Heart left ventricle (tissue), 16 donors: ENCODE data around the gene CD34. TPM values are rescaled to one million over a fixed set of nuclear protein-coding genes. Genes with fewer than 3 reads are reported as not detected.

ENCODE experiments used
- ATAC-seq, 4 donors: fragments of 200-7000 bp; cut with Tn5 transposase; one replicate each; pipeline ENCODE4 v1.9.1; 2020 to 2022; ENCODE audit warnings: moderate library complexity in 4 of 4, mild to moderate bottlenecking in 3 of 4, moderate number of reproducible peaks in 1 of 4
- DNase-seq, 5 donors: peaks; one replicate each; pipeline ENCODE4 v3.0.0-alpha.2; 2020
- H3K27ac ChIP-seq, 12 donors: fragments of 200-600 bp; sonication (generic) in 4 of 12; one replicate each; pipeline versions ENCODE4 v1.5.0 to v1.8.0; 2016 to 2022; ENCODE audit warnings: mild to moderate bottlenecking in 2 of 12
- H3K27me3 ChIP-seq, 9 donors: fragments of 200-600 bp; sonication (generic) in 2 of 9; one replicate each; pipeline versions ENCODE4 v1.5.1 to v1.8.0; 2016 to 2022; ENCODE audit warnings: mild to moderate bottlenecking in 3 of 9
- H3K36me3 ChIP-seq, 9 donors: fragments of 200-600 bp; sonication (generic) in 2 of 9; one replicate each; pipeline versions ENCODE4 v1.5.0 to v1.8.0; 2018 to 2022; ENCODE audit warnings: mild to moderate bottlenecking in 2 of 9
- H3K4me1 ChIP-seq, 12 donors: fragments of 200-600 bp; sonication (generic) in 4 of 12; one replicate each; pipeline versions ENCODE4 v1.5.0 to v1.8.0; 2016 to 2022; ENCODE audit warnings: mild to moderate bottlenecking in 3 of 12
- H3K4me3 ChIP-seq, 12 donors: fragments of 200-600 bp; sonication (generic) in 4 of 12; one replicate each; pipeline versions ENCODE4 v1.5.0 to v1.8.0; 2017 to 2022; ENCODE audit warnings: mild to moderate bottlenecking in 9 of 12, moderate library complexity in 4 of 12
- H3K9me3 ChIP-seq, 12 donors: fragments of 200-600 bp; sonication (generic) in 4 of 12; one replicate each; pipeline versions ENCODE4 v1.5.0 to v1.8.0; 2016 to 2022; ENCODE audit warnings: mild to moderate bottlenecking in 1 of 12
- POLR2A ChIP-seq, 2 donors: fragments of 450-650 bp; IDR thresholded peaks; one replicate each; pipeline ENCODE4 v1.6.1; 2017; ENCODE audit warnings: antibody characterized with exemption in 2 of 2, mild to moderate bottlenecking in 2 of 2, moderate library complexity in 2 of 2
- WGBS, 4 donors: extraction: QIAGEN DNeasy Blood & Tissue Kit in 2 of 4; methylation state at CpG; one replicate each; pipeline versions ENCODE4 v1.1.5 to v1.1.7; 2013 to 2018; 5-methylcytosine and 5-hydroxymethylcytosine counted together
- intact Hi-C, 10 donors: fragments of 100-400 bp; cut with DNase I; formaldehyde crosslinking; loops; one replicate each; pipeline versions ENCODE4 v1.11.1 to v1.14.2; 2022
- polyA plus RNA-seq, 2 donors: library from polyadenylated mRNA; stranded (reverse); fragments of 200-250 nt; gene quantifications; one replicate each; pipeline ENCODE4 v1.2.3, GENCODE V29; 2013
- total RNA-seq, 9 donors: library from RNA; depleted of rRNA in 2 of 9; stranded (reverse); fragments of >200 nt in 2 of 9; fragmentation: NEBNext Ultra II Directional in 3 of 9; extraction: Animal tissue kit (Norgen Biotek cat#: 25700) in 3 of 9; gene quantifications; one replicate each; pipeline versions ENCODE4 v1.1.0 to v1.2.4, GENCODE V29; 2016 to 2023
- TF ChIP-seq, protein P1 (sequence below), 12 donors: fragments of 200-600 bp; sonication (generic) in 4 of 12; IDR thresholded peaks; one replicate each; pipeline versions ENCODE4 v1.5.0 to v1.8.0; 2018 to 2022; ENCODE audit warnings: antibody characterized with exemption in 12 of 12, mild to moderate bottlenecking in 5 of 12
- donor health status: ischemic (EF 13 %, LVEDD 7.1; RV severe dilation, severe dysfunction).
- donor health status: healthy with polysubstance abuse.
- donor health status: DM: no; HTN: yes; CAD: no.
- donor health status: DM: no; HTN: no; CAD: no.
- donor health status: ischemic (EF 25% LVEDD 6.9; RV normal size, moderate dysfunction).
- donor health status: ischemic (EF 25% LVEDD 5.7; RV mildly dilated, moderate dysfunction).
- donor health status: healthy.
- donor health status: DM: yes; HTN: yes; CAD: no.
- donor health status: ischemic (EF 35%, LVEDD 5.7; RV mildly dilated, moderate dysfunction).
- donor health status: nonischemic (EF 11% LVEDD 7.7; RV severe dilation, severe dysfunction).
- donor health status: DM: yes; HTN: yes; CAD: no.
- donor health status: PGD.
- donor health status: ischemic (EF 29% LVEDD 5.4; RV normal size, mild dysfunction).
- donor health status: nonischemic (EF 23%, LVEDD 6.1; RV moderate dilation, normal function).

CD34 gene
- total and polyA plus RNA-seq, 11 donors, result 37.4 to 103 (median 63.0) TPM

DNA sequence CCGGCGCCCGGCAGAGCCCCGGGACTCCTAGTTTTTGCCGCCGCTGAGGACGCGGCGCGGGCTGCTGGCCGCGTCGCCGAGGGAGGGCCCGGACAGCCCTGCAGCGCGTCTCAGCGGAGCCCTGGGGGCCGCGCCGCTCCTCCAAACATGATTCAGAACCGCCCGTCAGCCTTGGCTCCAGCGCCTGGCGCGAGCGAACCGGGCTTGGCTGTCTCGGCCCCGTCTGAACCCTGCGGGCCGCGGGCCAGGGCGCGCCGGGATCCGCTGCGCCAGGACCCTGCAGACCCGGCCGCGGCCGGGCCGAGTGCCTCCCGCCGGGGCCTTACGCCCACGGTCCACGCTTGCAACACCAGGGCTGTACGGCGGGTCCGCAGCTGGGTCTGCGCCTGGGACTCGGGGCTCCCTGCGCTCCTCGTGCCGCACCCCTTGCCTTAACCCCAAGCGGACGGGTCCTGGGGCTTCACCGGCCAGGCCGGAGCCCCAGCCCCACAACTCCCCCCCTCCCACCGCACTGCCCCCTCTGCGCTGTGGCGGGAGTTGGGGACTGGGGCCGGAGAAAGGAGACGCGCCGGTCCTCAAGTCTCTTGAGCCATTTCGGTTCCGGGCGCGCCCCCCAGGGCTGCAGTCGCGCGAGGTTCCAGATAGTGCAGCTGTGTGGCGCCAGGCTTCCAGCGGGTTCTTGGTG is 48.4 kb upstream of the CD34 start:
- Histone ChIP-seq H3K4me3 (peak overlapping the region; percentile 9 to 67 (median 58)), H3K36me3 (no peaks in the 10 kb centered on the region), H3K27ac (peak overlapping the region; percentile 80 to 97 (median 90)), H3K9me3 (peaks cover 0 to 4% (median 0%) of the 10 kb centered on the region in 12 donors), H3K4me1 (peaks cover 3 to 77% (median 52%) of the 10 kb centered on the region in 12 donors), H3K27me3 (peaks cover 0 to 17% (median 0%) of the 10 kb centered on the region in 9 donors)
- ATAC-seq (peak; percentile 11 to 80 (median 72)), DNase-seq (peak; percentile 86 to 93 (median 91))
- peak in 1 of 2 donors; percentile 43 for TF ChIP-seq POLR2A (IDR thresholded peaks at IDR 0.05)
- TF ChIP-seq, protein P1, sequence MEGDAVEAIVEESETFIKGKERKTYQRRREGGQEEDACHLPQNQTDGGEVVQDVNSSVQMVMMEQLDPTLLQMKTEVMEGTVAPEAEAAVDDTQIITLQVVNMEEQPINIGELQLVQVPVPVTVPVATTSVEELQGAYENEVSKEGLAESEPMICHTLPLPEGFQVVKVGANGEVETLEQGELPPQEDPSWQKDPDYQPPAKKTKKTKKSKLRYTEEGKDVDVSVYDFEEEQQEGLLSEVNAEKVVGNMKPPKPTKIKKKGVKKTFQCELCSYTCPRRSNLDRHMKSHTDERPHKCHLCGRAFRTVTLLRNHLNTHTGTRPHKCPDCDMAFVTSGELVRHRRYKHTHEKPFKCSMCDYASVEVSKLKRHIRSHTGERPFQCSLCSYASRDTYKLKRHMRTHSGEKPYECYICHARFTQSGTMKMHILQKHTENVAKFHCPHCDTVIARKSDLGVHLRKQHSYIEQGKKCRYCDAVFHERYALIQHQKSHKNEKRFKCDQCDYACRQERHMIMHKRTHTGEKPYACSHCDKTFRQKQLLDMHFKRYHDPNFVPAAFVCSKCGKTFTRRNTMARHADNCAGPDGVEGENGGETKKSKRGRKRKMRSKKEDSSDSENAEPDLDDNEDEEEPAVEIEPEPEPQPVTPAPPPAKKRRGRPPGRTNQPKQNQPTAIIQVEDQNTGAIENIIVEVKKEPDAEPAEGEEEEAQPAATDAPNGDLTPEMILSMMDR (IDR thresholded peaks at IDR 0.05), result peak in 6 of 12 donors; percentile 2 to 43 (median 9)
- 2 to 19% (median 3%) methylated on average over 24 to 76 of the region's 76 CpGs for WGBS, 4 donors
- intact Hi-C loops, result loop anchor here in 4 of 10 donors (1.0 to 5.0 kb wide), 3 partner anchors 37 to 47 kb away; partner anchors contain the start of gene CD34 (in 1 of the 4)

DNA sequence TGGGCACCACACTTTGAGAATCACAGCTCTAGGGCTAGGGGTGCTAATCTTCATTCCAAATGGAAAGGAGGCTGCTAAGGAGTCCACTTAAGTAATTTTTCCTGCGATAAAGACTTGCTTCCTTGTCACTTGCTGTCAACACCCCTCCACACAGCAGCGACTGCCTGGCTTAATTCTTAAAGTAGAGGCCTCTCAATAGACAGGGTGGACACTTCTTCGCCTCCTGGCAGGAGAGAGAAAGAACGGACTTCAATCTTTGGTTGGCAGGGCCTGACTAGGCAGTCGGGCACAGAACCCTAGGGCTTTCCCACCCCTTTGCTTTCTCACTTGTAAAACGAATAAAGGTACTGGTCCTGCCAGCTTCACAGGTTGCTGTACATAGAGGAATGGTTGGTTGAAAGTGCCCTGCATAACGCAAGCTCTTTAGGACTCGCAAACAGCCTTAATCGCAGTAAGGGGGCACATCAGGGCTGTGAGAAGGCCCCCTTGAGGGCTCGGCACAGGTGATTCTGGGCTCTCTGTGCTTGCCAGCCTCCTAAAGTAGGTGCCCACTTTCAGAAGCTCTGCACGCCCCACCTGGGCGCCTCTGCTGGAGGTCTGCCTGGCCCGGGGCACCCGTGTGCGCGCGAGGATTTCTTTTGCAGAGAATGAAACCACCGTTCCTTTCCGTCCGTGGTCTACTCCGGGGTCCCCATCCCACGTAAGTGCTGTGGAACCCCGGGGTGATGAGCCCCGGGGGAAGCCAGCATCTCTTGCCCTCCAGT is 47.6 kb upstream of the CD34 start:
- Histone ChIP-seq H3K36me3 (no peaks in the 10 kb centered on the region), H3K27me3 (peaks cover 0 to 17% (median 0%) of the 10 kb centered on the region in 9 donors), H3K9me3 (peaks cover 0 to 10% (median 0%) of the 10 kb centered on the region in 12 donors), H3K4me1 (peaks cover 3 to 71% (median 46%) of the 10 kb centered on the region in 12 donors), H3K27ac (peak overlapping the region; percentile 80 to 97 (median 90)), H3K4me3 (peak overlapping the region; percentile 9 to 67 (median 58))
- DNase-seq (no peak), ATAC-seq (no peak)
- intact Hi-C loops, result loop anchor here in 4 of 10 donors (1.0 to 5.0 kb wide), 3 partner anchors 36 to 46 kb away; partner anchors contain the start of gene CD34 (in 1 of the 4)
- WGBS, 4 donors, result 31 to 52% (median 41%) methylated on average over 8 to 24 of the region's 24 CpGs
- TF ChIP-seq, protein P1 (IDR thresholded peaks at IDR 0.05), result peak in 1 of 12 donors; percentile 7
- TF ChIP-seq POLR2A (IDR thresholded peaks at IDR 0.05), result no peak

DNA sequence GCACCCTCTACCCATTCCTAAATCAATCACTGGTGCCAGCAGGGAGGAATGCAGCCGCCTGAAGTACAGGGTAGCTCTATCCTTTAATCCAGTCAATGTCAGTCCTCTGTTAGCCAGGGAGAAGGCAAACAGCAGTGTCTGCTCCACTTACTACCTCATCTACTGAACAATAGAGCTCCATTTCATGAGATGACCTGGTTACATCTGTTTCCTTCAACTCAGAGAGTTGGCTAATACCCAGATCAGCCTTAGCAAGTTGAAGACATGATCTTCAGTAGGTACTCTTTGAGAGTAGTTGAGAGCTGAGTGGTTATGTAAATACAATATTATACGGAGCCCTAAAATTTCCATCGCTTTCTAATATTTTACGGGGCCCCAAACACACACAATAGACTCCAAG is 46.1 kb upstream of the CD34 start:
- DNase-seq (no peak), ATAC-seq (peak in 1 of 4 donors; percentile 16)
- 62 to 86% (median 81%) methylated on average over 4 of the region's 4 CpGs for WGBS, 4 donors
- Histone ChIP-seq H3K4me3 (no peak overlapping the region), H3K27me3 (peaks cover 0 to 17% (median 0%) of the 10 kb centered on the region in 9 donors), H3K9me3 (peaks cover 0 to 10% (median 0%) of the 10 kb centered on the region in 12 donors), H3K4me1 (peaks cover 3 to 62% (median 34%) of the 10 kb centered on the region in 12 donors), H3K27ac (peak overlapping the region in 4 of 12 donors; percentile 8 to 38 (median 18)), H3K36me3 (no peaks in the 10 kb centered on the region)
- intact Hi-C loops, result loop anchor here in 3 of 10 donors (5.0 kb wide), 2 partner anchors 35 to 45 kb away; partner anchors contain the start of gene CD34 (in 1 of the 3)
- TF ChIP-seq, protein P1 (IDR thresholded peaks at IDR 0.05), result no peak
- no peak for TF ChIP-seq POLR2A (IDR thresholded peaks at IDR 0.05)
